Inflammatory macrophage (primary cell): Measurements from ENCODE around the gene CD99L2.
"Not testable (repeated sequence)": the region's sequence is repeated elsewhere in the genome, so short reads cannot be mapped to it uniquely, and the experiment has no call there.

ENCODE experiments used
- DNase-seq, 2 donors: peaks; one replicate each; pipeline ENCODE4 v3.0.0-alpha.2; 2020 to 2022

CD99L2 gene

GRCh38 chrX:150849996-150850720 is 48.3 kb downstream of the CD99L2 start:
- peak; percentile 19 to 54 for DNase-seq

GRCh38 chrX:150849486-150849885 is 49.0 kb downstream of the CD99L2 start:
- no peak for DNase-seq

GRCh38 chrX:150848914-150849365 is 49.5 kb downstream of the CD99L2 start:
- DNase-seq: peak; percentile 32 to 37

- peak in 1 of 2 donors; percentile 7 for DNase-seq
Measured at GRCh38 chrX:150847088-150847487, 51.4 kb downstream of the CD99L2 start.

- DNase-seq: no peak
Measured at GRCh38 chrX:150846130-150846529, 52.3 kb downstream of the CD99L2 start.

GRCh38 chrX:150845091-150845490 is 53.4 kb downstream of the CD99L2 start:
- peak; percentile 2 to 17 for DNase-seq

- no peak for DNase-seq
Measured at GRCh38 chrX:150844016-150844415, 54.5 kb downstream of the CD99L2 start.

GRCh38 chrX:150842198-150842685 is 56.2 kb downstream of the CD99L2 start:
- peak; percentile 13 to 14 for DNase-seq

GRCh38 chrX:150841456-150842197 is 56.8 kb downstream of the CD99L2 start:
- DNase-seq: peak; percentile 67 to 81

- DNase-seq: no peak
Measured at GRCh38 chrX:150837845-150838244, 60.6 kb downstream of the CD99L2 start.

- no peak for DNase-seq
Measured at GRCh38 chrX:150834695-150835094, 63.8 kb downstream of the CD99L2 start.

- DNase-seq: no peak
Measured at GRCh38 chrX:150833454-150834056, 64.9 kb downstream of the CD99L2 start.

GRCh38 chrX:150831863-150832262 is 66.6 kb downstream of the CD99L2 start:
- no peak for DNase-seq

- no peak for DNase-seq
Measured at GRCh38 chrX:150828785-150829184, 69.7 kb downstream of the CD99L2 start.

GRCh38 chrX:150824352-150824751 is 74.1 kb downstream of the CD99L2 start:
- not testable (repeated sequence) for DNase-seq

- DNase-seq: not testable (repeated sequence)
Measured at GRCh38 chrX:150823826-150824225, 74.6 kb downstream of the CD99L2 start.

GRCh38 chrX:150821971-150822370 is 76.5 kb downstream of the CD99L2 start:
- DNase-seq: no peak

- no peak for DNase-seq
Measured at GRCh38 chrX:150813922-150814321, 84.5 kb downstream of the CD99L2 start.

GRCh38 chrX:150806827-150807226 is 91.6 kb downstream of the CD99L2 start:
- no peak for DNase-seq

- DNase-seq: peak in 1 of 2 donors; percentile 16
Measured at GRCh38 chrX:150805736-150806135, 92.7 kb downstream of the CD99L2 start.

GRCh38 chrX:150792949-150793527 is 105.4 kb downstream of the CD99L2 start:
- no peak for DNase-seq

GRCh38 chrX:150790021-150790420 is 108.4 kb downstream of the CD99L2 start:
- no peak for DNase-seq

- DNase-seq: no peak
Measured at GRCh38 chrX:150781677-150782076, 116.8 kb downstream of the CD99L2 start.
